AG20443 (cell line): Measurements from ENCODE around the gene ACKR2.
A peak's percentile ranks its signal among the peaks of the same experiment; 100 is the strongest.
"Not testable (repeated sequence)": the region's sequence is repeated elsewhere in the genome, so short reads cannot be mapped to it uniquely, and the experiment has no call there.

Source experiments
- DNase-seq: peaks from one replicate; pipeline ENCODE4 v3.0.0; 2012; ENCODE audit warnings: low spot score, mixed read lengths

Gene ACKR2

DNA sequence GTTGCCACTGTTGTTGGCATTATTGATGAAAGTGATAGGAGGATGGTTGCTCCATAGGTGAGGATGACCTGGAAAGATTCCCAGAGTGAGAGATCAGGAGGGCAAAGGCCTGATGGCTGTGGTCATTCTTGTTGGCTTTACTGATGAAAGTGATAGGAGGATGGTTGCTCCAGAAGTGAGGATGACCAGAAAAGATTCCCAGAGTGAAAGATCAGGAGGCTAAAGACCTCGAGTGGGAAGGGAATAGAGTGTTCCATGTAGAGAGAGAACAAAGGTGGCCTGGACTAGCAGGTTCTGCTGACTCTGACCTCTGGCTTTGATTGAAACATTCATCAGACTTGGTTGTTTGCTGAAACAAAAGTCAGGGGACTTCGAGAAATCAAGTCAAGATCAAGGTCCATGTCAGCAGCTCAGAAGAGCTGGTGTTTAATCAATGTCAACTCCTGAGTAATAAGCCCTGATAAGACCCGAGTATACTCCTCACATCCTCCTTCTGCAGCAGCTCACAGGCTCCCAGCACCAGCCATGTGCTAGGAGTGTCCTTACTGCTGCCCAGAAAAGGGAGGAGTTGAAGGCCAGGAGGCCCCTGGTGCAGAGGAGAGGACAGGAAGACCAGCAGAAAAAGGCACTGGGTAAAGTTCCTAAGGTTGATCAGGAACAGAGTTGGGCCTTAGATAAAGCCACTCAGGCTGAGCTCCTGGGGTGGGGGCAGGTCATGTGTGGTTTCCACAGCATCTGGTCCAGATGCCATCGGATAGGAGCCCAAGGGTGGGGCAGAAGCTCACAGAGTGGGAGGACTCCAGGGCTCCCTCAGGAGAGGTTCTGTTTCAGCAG is 46.5 kb downstream of the ACKR2 start:
- DNase-seq: no peak

DNA sequence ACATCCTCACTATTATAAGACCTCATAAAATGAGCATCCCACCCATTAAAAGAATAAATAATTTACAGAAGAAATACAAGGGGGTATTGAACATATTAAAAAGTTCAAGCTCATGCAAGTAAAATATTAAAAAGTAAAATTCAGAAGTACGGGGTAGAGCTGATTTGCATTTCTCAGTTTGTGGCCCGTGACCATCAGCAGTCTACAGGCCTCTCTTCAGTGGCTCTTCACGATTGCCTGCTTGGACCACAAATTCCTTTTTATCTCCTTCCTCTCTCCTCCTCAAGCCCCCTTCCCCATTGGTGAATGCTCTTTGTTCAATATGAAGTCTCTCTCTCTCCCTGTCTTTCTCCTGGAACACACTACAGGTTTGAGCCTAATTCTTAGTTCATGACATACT is 47.3 kb downstream of the ACKR2 start:
- DNase-seq: no peak

DNA sequence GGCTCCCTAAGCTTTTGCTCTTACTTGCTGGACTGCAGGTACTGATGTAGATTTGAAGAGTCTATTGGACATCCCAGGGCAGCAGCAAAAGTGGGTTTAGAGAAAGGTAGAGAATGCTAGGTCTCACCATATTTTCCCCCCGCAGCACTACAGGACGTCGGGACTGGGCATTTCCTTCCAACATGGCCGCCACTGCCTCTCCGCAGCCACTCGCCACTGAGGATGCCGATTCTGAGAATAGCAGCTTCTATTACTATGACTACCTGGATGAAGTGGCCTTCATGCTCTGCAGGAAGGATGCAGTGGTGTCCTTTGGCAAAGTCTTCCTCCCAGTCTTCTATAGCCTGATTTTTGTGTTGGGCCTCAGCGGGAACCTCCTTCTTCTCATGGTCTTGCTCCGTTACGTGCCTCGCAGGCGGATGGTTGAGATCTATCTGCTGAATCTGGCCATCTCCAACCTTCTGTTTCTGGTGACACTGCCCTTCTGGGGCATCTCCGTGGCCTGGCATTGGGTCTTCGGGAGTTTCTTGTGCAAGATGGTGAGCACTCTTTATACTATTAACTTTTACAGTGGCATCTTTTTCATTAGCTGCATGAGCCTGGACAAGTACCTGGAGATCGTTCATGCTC is 55.2 kb downstream of the ACKR2 start:
- DNase-seq: no peak

DNA sequence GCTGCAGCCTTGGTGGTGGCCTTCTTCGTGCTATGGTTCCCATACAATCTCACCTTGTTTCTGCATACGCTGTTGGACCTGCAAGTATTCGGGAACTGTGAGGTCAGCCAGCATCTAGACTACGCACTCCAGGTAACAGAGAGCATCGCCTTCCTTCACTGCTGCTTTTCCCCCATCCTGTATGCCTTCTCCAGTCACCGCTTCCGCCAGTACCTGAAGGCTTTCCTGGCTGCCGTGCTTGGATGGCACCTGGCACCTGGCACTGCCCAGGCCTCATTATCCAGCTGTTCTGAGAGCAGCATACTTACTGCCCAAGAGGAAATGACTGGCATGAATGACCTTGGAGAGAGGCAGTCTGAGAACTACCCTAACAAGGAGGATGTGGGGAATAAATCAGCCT is 56.0 kb downstream of the ACKR2 start:
- DNase-seq: no peak

DNA sequence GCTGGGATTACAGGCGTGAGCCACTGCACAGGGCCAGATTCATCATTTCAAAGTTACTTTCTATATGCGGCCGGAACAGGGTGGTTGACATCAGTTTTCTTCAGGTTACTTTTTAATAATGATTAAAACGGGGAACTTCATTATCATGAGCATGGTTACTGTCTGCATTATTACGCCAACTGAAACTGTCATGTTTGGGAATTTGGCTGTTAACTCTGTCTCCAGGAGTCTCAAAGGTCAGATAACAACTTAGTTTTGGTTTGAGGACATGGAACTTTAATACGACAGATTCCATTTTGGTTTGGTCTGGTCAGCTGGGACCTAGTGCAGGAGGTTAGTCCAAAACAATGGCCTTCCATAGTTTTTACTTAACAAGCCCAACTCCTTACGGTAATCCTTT is 57.9 kb downstream of the ACKR2 start:
- DNase-seq: no peak

DNA sequence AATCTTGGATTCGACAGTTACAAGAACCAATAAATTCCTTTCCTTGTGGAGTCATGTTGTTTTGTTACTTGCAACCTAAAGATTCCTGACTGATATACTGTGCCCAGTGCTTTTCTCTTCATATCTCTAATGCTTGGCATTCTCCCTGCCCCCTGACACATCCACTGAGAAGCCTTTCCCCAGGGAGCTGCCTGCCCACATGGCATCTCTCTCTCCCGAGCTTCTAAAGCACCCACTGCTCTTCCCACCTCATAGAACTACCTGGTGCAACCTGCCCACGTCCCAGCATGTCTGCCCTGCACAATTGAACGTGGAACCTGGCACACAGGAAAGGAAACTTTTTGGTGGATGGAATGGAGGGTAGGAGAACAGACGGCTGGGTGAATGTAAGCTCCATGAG is 59.6 kb downstream of the ACKR2 start:
- no peak for DNase-seq

DNA sequence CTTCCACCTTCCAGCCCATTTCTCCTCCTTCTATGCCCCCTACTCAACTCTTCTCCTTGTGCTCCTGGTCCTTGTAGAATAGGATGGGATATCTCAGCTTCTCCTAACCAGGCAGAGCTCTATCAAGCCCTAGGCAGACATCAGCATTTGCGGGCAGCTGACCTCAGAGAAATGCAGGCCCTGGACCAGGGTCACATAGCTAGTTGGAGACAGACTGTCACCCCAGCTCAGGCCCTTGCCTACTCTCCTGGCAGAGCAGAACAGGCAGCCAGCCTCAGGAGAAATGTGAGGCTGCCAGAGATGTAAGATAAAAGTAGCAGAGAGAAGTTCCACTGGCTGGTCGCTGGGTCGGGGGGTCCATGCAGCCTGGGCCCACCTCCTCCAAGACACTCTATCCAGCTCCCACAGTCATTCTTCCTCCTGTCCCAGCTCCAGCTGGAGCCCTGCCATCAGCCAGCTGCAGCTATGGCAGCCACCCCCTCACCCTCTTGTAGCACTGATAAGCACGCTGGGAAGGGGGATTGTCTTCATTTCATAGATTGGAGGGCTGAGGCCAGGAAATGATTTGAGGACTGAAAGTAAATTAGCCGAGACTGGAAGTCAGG is 62.4 kb downstream of the ACKR2 start:
- DNase-seq: no peak

DNA sequence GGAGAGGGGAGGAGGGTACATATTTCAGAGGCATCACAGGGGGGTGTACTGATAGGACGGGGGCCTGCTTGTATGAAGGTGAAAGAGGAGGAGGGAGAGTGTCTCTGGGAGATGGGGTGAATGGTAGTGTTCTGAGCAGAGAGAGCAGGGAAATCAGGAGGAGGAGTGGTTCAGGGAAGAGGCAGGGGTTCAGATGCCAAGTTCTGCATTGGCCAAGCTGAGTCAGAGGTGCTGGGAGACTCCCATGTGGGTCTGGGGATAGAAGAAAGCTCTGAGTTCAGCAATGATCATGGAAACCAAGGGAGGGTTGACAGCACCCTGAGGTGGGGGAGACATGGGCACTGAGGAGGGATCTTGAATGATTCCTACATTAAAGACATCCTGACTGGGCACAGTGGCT is 63.5 kb downstream of the ACKR2 start:
- DNase-seq: no peak

DNA sequence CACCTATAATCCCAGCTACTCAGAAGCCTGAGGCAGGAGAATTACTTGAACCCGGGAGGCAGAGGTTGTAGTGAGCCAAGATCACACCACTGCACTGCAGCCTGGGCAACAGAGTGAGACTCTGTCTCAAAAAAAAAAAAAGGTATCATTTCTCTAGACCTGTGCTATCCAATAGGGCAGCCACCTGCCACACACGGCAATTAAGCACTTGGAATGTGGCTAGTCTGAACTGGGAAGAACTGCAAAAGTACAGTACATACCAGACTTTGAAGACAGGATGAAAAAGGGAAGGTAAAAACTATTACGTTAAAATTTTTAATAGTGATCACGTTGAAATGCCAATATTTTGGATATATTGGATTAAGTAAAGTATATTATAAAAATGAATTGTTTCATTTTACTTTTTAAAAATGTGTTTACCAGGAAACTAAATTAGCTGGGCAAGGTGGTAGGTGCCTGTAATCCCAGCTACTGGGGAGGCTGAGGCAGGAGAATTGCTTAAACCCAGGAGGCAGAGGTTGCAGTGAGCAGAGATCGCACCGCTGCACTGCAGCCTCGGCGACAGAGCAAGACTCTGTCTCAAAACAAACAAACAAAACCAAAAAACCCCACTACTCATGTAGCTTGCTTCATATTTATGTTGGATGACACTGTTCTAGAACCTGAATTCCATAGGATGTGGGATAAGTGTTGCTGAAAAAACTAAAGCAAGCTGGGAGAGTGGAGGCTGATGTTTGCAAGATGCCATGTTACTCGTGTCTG is 64.2 kb downstream of the ACKR2 start:
- DNase-seq: no peak

DNA sequence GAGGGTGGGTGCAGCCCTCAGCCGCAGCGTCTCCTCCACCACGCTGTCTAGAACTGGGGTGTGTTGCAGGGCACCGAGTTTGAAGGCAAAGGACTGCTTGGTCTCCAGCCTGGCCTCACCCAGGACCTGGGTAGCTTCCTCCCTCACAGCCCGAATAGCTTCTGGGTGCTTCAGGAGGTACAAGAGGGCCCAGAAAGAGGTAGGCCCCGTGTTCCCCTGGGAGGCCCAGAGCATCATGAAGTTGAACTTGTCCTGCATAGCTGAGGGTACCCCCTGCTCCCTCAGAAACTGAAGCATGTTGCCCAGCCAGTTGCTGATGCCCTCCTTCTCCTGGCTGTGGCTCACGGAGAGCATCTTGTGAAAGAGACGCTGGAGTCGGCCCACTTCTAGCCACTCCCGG is 65.5 kb downstream of the ACKR2 start:
- no peak for DNase-seq

DNA sequence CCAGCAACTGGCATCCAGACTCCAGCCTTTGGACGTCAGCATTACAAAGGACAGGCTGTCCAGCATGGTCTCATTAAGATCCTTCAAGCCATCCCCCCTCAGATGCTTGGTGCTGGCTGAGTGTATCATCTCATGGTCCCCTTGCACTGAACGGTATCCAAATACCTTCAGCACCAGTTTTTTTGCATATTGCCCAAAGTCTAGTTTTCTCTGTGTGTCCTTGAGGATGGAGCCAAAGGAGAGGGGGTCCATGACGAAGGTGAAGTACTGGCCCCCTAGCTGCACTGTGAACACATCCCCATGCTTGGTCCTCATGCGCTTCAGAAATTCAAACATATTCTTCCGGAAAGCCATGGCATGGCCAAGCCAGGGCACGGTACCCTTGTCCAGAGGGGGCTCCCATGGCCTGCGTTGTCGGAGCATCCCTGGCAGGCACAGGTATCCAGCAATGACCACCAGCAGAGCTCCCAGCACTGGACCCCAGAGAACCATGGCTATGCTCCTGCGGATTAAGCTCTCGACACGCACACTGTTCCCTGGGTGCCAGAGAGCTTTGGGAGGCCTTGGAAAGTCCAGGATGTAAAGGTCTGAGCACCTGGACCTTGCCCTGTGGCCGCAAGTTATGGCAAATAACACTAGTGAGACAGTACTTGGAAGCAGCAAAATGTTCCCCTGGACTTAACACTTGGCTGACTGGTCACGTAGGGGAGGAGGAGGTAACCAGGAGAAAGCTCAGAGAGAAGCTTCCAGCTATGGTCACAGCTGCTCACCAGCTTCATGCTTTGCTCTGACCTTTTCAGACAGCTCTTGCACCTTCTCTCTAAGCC is 66.3 kb downstream of the ACKR2 start, which contains the start of gene CYP8B1:
CYP8B1 (minus strand) TSS at position 555 of the 827 bp plus-strand sequence; CDS start at position 492, 63 bp downstream.
- DNase-seq: no peak

DNA sequence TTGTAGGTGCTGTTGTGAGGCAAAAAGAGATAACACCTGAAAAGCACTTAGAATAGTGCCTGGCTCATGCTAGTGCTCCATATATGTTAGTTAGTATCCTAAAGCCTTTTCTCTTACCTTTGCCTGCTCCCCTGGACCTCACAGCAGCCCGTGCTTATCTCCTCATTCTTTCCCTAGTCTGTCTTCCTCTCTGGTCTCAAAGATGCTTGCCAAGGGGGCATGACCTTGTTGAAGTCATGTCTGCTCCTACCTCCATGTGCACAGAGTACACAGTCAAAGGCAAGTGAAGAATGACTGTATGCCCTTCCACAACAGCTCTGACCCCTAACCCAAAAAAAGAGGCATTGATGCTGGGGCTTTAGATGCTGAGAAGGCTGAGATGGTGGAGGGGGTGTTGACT is 67.2 kb downstream of the ACKR2 start:
- DNase-seq: no peak

DNA sequence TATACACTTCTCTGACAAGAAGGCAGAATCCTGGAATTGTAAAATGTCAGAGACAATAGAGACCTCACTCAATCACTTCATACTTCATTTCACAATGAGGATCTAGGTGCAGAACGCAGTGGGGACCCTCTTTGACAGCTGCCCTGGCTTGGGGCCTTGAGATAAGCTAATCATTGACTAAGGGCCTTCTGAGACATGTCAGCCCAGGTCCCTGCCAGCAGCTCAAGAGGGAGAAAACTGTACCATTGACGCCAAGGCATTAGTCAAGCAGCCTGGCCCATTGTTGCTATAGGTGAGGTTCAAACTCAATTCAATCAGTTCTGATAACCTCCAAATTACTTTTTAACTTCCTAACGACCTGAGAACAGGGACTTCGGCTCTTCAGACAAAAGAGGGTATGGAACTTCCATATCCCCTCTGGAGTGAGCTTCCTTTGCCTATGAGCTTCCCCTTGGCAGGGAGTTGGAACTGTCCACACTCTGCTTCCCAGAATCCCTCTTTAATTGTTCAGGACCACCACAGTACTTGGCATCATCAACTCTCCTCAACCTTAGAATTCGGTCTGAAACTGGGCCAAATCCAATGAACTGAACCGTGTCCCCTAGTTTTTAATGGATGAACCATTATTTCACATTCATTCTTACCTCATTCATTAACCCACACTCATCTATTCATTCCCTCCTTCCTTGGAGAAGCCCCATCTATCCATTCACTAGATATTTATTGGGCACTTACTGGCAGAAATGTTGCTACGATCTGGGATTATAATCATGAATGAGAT is 67.9 kb downstream of the ACKR2 start:
- no peak for DNase-seq

DNA sequence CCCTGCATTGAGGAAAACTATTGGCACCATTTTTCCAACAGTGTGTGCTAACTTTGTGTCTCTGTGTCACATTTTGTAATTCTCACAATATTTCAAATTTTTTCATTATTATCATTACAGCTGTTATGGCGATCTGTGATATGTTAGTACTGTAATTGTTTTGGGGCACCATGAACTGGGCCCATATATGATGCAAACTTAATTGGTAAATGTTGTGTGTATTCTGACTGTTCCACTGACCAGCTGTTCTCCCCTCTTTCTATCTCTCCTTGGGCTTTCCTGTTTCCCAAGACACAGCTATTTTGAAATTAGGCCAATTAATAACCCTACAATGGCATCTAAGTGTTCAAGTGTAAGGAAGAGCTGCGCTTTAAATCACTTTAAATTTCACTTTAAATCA is 68.6 kb downstream of the ACKR2 start:
- no peak for DNase-seq

DNA sequence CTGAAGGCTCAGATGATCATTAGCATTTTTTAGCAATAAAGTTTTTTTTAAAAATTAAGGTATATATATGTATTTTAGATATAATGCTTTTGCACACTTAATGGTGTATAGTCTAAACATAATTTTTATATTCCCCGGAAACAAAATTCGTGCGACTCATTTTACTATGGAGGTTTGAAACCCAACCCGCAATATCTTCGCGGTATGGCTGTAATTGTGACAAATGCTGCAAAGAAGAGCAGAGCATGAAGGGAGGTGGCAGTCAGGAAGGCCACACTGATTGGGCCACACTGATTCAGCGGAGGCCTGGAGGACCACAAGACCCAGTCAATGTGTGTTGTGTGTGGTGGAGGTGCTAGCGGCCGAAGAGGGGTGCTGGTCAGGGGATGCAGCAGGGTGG is 70.9 kb downstream of the ACKR2 start:
- no peak for DNase-seq

DNA sequence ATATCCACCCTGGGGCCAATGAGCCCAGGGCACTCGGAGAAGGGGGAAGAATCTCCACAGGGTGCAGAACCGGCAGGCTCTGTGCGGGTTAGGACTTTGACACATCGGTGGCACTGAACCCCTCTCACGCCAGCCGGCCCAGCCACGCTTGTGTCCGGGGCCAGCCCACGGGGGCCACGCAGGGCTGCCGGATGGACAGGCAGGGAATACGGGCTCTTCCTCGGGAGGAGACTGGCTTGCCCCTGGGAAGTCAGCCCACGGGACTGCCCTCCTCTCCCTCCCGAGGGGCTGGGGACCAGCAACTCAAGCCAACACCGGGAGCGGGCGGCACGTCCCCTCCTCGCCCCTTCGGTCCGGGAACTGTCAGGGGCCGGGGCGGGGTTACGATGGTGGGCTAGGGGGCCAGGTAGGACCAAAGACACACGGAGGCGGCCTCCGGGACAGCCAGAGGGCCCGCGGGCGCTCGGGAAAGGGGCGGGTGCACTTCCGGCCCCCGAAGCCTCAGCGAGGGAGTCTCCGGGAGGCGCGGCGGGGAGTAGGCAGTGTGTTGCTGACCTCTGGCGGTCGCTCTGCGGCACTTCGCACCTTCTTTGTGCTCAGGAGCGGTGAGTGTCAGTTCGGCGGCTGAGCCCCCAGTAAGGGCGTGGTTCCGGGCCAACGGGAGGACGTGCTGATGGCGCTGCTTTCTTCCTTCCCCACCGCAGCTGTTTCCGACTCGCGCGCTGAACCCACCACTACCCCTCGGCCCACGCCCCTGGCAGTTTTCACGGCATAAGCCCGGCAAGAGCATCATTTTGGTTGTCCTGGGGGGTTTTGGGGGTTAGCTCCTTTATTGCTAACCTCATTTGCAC is 71.6 kb downstream of the ACKR2 start:
- DNase-seq: peak; percentile 96

DNA sequence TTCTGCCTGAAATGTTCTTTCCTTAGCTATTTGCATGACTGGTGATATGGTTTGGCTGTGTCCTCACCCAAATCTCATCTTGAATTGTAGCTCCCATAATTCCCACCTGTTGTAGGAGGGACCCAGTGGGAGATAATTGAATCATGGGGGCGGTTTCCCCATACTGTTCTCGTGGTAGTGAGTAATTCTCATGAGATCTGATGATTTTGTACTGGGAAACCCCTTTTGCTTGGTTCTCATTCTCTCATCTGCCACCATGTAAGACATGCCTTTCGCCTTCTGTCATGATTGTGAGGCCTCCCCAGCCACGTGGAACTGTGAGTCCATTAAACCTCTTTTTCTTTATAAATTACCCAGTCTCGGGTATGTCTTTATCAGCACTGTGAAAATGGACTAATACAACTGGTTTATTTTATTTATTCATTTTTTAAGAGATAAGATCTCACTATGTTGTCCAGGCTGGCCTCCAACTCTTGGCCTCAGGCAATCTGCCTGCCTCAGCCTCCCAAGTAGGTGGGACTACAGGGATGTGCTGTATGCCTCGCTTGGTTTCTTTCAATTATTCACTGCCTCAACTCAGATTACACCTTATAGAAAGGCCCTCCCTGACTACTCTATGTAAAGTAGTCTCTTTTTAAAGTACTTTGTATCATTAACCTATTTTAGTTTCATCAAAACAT is 74.1 kb downstream of the ACKR2 start:
- DNase-seq: not testable (repeated sequence)

DNA sequence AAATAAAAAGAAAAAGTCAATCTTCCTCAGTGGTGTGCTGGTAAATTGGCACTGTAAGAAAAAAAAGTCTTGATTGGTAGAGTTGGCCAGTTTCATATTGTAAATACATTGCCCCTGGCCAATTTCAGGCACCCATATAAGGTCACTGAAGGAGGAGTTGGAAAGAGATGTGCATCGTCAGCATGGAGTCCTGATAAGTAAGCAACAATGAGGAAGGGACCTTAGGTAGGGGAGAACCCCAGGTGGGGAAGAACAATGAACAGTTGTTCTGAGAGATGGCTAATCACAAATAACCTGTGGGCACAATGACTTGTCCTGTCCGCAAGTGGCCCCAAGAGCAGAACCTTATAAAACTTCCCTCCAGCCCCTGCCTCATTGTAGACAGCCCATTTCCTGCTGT is 75.1 kb downstream of the ACKR2 start:
- no peak for DNase-seq

DNA sequence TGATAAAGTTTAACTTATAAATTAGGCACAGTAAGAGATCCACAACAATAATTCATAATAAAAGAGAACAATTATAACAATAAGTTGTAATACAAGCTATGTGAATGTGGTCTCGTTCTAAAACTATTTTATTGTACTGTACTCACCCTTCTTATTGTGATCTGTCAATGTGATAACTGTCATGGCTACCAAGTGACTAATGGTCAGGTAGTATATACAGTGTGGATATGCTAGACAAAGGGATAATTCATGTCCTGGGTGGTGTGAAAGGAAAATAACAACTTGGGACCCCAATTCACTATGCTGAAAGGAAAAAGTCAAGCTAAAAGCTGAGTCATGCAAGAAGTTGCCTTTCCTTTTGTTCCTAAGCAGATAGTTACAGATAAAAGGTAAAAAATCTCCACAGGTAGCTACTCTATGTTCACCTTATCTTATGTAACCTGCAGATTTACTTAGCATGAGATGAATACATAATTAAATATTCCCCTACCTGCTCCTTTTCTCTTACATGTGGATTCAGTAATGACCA is 77.1 kb downstream of the ACKR2 start:
- no peak for DNase-seq
